ENCODE measurements around the gene RECQL5. TPM values are rescaled to one million over a fixed set of nuclear protein-coding genes. Genes with fewer than 3 reads are reported as not detected.

RECQL5 gene
- total RNA-seq, 2 experiments from 2014 or later = 90.0 to 139 TPM

GRCh38 chr17:75652934-75653549 is 13.9 kb downstream of the RECQL5 start:
- Histone ChIP-seq H4K20me1 (ENCODE audit: insufficient read depth, low read length) (no peaks in the 10 kb centered on the region), H3K36me3 (ENCODE audit: insufficient read depth, low read length) (peaks cover 92% of the 10 kb centered on the region), H3K9me3 (ENCODE audit: low read length) (no peaks in the 10 kb centered on the region), H3K9me2 (ENCODE audit: insufficient read depth, low read length) (no peaks in the 10 kb centered on the region), H3K4me2 (ENCODE audit: low read length) (no peak overlapping the region), H3K27ac (ENCODE audit: low read depth, low read length, poor library complexity, severe bottlenecking) (peak overlapping the region; percentile 14), H3K79me2 (ENCODE audit: insufficient read depth, low read depth, low read length) (no peaks in the 10 kb centered on the region), H3K4me3 (ENCODE audit: low read depth, low read length, poor library complexity, severe bottlenecking) (no peak overlapping the region), H2AFZ (ENCODE audit: low read length) (no peak overlapping the region), H3K4me1 (ENCODE audit: insufficient read depth, low read length, poor library complexity, severe bottlenecking) (peaks cover 33% of the 10 kb centered on the region)
- peak; percentile 75 for DNase-seq (ENCODE audit: low spot score)
- ChIA-PET CTCF (ENCODE audit: unreplicated experiment) (interaction anchor here (1.4 to 3.8 kb wide), 2 partner anchors 10 to 20 kb away, joined by 3 to 19 read pairs; partner anchors contain the start of gene SMIM5), POLR2A (interaction anchor here (1.2 to 1.8 kb wide), 2 partner anchors 18 to 36 kb away, joined by 4 to 11 read pairs; no protein-coding TSS in a partner anchor)
- no peak for TF ChIP-seq EZH2phosphoT487 (IDR thresholded peaks at IDR 0.05; ENCODE audit: borderline replicate concordance, low read depth, low read length)
- peak; percentile 97 for TF ChIP-seq CTCF (conservative IDR thresholded peaks at IDR 0.05; ENCODE audit: low read length)
- BruUV-seq (replicated peaks) = no TSS peak
- intact Hi-C loops (cut with micrococcal nuclease; ENCODE audit: unreplicated experiment) = loop anchor here (1.0 kb wide), 2 partner anchors 20 to 52 kb away; partner anchors contain the start of gene SMIM5

- POLR2A ChIA-PET = interaction anchor here (1.2 kb wide), 1 partner anchor 19 kb away, joined by 4 read pairs; no protein-coding TSS in a partner anchor
- H4K20me1 ChIP-seq (ENCODE audit: insufficient read depth, low read length) = no peaks in the 10 kb centered on the region
Measured at GRCh38 chr17:75652341-75652740, 14.6 kb downstream of the RECQL5 start.

More at GRCh38 chr17:75652341-75652740, 14.6 kb downstream of the RECQL5 start:
- Histone ChIP-seq H3K36me3 (ENCODE audit: insufficient read depth, low read length) (peaks cover 92% of the 10 kb centered on the region), H3K79me2 (ENCODE audit: insufficient read depth, low read depth, low read length) (no peaks in the 10 kb centered on the region), H3K4me3 (ENCODE audit: low read depth, low read length, poor library complexity, severe bottlenecking) (no peak overlapping the region), H3K9me2 (ENCODE audit: insufficient read depth, low read length) (no peaks in the 10 kb centered on the region), H2AFZ (ENCODE audit: low read length) (no peak overlapping the region), H3K27ac (ENCODE audit: low read depth, low read length, poor library complexity, severe bottlenecking) (peak overlapping the region; percentile 14), H3K4me1 (ENCODE audit: insufficient read depth, low read length, poor library complexity, severe bottlenecking) (peaks cover 32% of the 10 kb centered on the region), H3K9me3 (ENCODE audit: low read length) (no peaks in the 10 kb centered on the region), H3K4me2 (ENCODE audit: low read length) (no peak overlapping the region)
- no peak for TF ChIP-seq EZH2phosphoT487 (IDR thresholded peaks at IDR 0.05; ENCODE audit: borderline replicate concordance, low read depth, low read length)
- no peak for TF ChIP-seq CTCF (conservative IDR thresholded peaks at IDR 0.05; ENCODE audit: low read length)
- CTCF ChIA-PET (ENCODE audit: unreplicated experiment) = interaction anchor here (3.8 kb wide), 1 partner anchor 19 kb away, joined by 19 read pairs; the partner anchor contains the start of gene SMIM5
- BruUV-seq (replicated peaks) = no TSS peak
- no peak for DNase-seq (ENCODE audit: low spot score)
- intact Hi-C loops (cut with micrococcal nuclease; ENCODE audit: unreplicated experiment) = no loop called here
